AG09309 (cell line): ENCODE results near the gene SMC2.

ENCODE experiments used
- DNase-seq: peaks from one replicate; pipeline ENCODE4 v3.0.0-alpha.2; 2010; ENCODE audit warnings: low read depth
- H3K4me3 ChIP-seq: 2 replicates; pipeline ENCODE4 v1.5.1; 2011; ENCODE audit warnings: mild to moderate bottlenecking, low read depth, low read length, moderate library complexity; ENCODE audit not compliant: control insufficient read depth
- TF ChIP-seq, protein P1 (sequence below): IDR thresholded peaks from 2 replicates; pipeline ENCODE4 v1.5.1; 2011; ENCODE audit warnings: mild to moderate bottlenecking, low read depth, low read length, inconsistent platforms; ENCODE audit not compliant: insufficient read depth, control insufficient read depth; ENCODE audit errors: missing control alignments

Gene SMC2

DNA sequence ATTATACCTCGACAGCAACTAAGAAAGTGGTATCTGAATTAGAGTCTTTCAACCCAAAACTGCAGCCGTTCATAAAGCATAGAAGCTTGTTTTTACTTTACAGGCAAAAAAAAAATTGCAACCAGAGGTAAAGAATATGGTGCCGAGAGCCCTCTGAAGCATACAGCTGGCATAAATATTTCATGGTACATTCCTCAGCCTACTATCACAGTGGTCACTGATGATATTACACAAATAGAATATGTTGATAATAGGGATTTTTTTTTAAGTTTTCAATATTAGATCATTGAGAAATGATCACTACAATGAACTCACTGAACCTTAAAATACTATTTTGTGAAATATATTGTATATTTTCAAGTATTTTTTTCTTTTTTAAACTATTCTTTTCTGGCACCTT is 6.2 kb upstream of the SMC2 start:
- TF ChIP-seq, protein P1, sequence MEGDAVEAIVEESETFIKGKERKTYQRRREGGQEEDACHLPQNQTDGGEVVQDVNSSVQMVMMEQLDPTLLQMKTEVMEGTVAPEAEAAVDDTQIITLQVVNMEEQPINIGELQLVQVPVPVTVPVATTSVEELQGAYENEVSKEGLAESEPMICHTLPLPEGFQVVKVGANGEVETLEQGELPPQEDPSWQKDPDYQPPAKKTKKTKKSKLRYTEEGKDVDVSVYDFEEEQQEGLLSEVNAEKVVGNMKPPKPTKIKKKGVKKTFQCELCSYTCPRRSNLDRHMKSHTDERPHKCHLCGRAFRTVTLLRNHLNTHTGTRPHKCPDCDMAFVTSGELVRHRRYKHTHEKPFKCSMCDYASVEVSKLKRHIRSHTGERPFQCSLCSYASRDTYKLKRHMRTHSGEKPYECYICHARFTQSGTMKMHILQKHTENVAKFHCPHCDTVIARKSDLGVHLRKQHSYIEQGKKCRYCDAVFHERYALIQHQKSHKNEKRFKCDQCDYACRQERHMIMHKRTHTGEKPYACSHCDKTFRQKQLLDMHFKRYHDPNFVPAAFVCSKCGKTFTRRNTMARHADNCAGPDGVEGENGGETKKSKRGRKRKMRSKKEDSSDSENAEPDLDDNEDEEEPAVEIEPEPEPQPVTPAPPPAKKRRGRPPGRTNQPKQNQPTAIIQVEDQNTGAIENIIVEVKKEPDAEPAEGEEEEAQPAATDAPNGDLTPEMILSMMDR, result no peak

GRCh38 chr9:104088416-104088815 is 5.7 kb upstream of the SMC2 start:
- H3K4me3 ChIP-seq, result no peak overlapping the region
- no peak for DNase-seq
- TF ChIP-seq, protein P1, result no peak

More for the DNA sequence above, 6.2 kb upstream of the SMC2 start:
- H3K4me3 ChIP-seq, result no peak overlapping the region
- no peak for DNase-seq

DNA sequence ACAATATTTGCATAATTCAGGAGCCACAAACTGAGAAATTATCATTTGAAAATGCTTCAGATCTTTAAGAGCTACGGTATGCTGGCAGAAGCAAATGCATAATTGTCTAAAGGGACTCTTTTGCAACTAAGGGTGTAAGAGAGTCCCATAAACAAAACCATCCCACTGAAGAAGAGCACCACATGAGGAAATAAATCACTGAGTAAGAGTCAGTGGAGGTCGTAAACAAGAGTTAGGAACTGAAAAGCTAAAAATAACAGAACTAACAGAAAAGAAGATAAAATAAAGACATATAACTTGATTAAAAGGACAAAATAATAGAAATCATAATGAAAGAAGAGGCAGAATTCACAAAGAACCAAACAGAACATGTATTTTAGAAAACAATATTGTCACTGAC is 3.5 kb upstream of the SMC2 start:
- no peak overlapping the region for H3K4me3 ChIP-seq
- DNase-seq, result no peak
- TF ChIP-seq, protein P1, result no peak

DNA sequence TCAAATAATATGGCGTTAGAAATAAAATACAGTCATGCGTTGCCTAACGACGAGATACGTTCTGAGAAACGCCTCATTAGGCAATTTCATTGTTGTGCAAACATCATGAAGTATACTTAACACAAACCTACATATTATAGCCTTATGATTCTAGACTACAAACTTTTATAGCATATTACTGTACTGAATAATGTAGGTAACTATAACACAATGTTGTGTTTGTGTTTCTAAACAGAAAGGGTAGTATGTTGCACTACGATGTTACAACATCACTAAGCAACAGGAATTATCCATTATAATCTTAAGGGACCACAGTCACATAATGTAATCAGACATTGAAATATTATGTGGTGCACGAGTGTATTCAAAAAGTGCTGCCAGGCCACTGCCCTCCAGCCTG is 3.0 kb upstream of the SMC2 start:
- no peak overlapping the region for H3K4me3 ChIP-seq
- DNase-seq, result no peak
- TF ChIP-seq, protein P1, result no peak

DNA sequence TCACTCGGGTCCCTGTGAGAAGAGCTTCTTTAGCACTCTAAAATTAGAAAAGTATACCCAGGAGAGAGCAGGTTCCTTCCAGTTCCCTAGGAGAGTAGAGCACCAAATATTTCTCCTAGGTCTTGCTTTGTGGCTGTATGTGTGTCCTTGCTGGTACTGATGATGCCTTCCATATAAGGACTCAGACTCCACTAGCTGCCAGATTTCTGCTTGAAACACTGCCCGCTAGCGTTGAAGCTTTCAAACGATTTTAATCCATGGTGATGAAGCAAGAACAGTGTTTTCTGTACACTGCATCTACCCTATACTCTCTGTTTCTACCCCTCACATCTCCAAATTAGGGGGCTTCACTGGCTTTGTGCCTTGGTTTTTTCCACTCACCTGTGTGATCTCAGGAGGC is 2.4 kb upstream of the SMC2 start:
- no peak overlapping the region for H3K4me3 ChIP-seq
- TF ChIP-seq, protein P1, result no peak
- no peak for DNase-seq

- no peak overlapping the region for H3K4me3 ChIP-seq
- DNase-seq, result no peak
- TF ChIP-seq, protein P1, result no peak
These were observed 1.9 kb upstream of the SMC2 start for GRCh38 chr9:104092192-104092591.
